Measurements from ENCODE around the gene RGS6. TPM values are rescaled to one million over a fixed set of nuclear protein-coding genes. Genes with fewer than 3 reads are reported as not detected.

Gene RGS6
- total and polyA plus RNA-seq, 2 donors (not counting 1 experiment from before 2014, with no cell fraction given) = not detected

DNA sequence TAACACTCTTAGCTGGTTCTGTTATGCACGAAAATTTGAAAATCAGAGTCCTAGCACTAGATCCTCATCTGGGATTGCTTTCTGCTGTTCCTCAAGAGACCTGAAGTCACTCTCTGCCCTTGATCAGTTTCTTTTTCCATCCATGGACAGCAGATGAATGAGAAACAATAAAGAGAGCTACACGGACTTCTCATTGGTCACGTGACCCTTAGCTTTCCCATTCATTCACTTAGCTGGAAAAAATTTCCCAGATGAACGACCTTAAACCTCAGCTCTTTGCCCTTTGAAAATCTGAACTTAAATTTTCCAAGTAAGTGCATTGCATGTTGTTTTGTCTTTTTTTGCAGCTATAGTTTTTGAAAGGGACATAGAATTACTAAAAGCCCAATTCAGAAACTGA, 27.2 kb upstream of the RGS6 start:
- H3K4me1 ChIP-seq (ENCODE audit: control insufficient read depth, extremely low read depth, insufficient read depth, low read length) = no peaks in the 10 kb centered on the region
- TF ChIP-seq CTCF (conservative IDR thresholded peaks at IDR 0.05 in 1 of 2, IDR thresholded peaks at IDR 0.05 in 1 of 2; ENCODE audit: low read depth in 1 of 2, low read length in 2 of 2) (no peak), EZH2 (IDR thresholded peaks at IDR 0.05; ENCODE audit: low read length, missing control alignments) (no peak)

DNA sequence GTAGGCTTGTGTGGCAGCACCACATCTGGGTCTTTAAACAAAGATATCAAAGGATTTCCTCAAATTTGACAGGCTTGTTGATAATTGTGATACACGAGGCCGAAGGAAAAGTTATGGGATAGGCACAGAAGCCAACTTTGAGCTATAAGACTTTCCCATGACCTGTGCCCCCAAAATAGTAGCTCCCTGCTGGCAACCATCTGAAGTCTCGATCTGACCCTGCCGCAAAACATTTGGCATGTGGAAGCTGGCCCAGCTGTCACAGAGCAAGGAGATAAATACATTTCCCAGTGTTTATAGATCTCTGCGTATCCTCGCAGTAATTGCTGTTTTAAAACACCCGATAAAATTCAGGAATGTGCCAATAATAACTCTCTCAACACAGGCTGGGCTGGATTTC, 26.4 kb upstream of the RGS6 start:
- no peaks in the 10 kb centered on the region for H3K4me1 ChIP-seq (ENCODE audit: control insufficient read depth, extremely low read depth, insufficient read depth, low read length)
- H3K27ac ChIP-seq (ENCODE audit: insufficient read depth, low read length) = no peak overlapping the region
- no peaks in the 10 kb centered on the region for H3K27me3 ChIP-seq (ENCODE audit: control insufficient read depth, insufficient read depth, low read length)
- H3K9me3 ChIP-seq (ENCODE audit: control insufficient read depth, insufficient read depth, low read depth, low read length) = no peaks in the 10 kb centered on the region
- H2AFZ ChIP-seq (ENCODE audit: low read length) = no peak overlapping the region
- no peaks in the 10 kb centered on the region for H3K79me2 ChIP-seq (ENCODE audit: control insufficient read depth, insufficient read depth, low read length)
- DNase-seq (ENCODE audit: low read depth in 2 of 2) = no peak
- H4K20me1 ChIP-seq (ENCODE audit: control insufficient read depth, extremely low read depth, insufficient read depth, low read length) = no peaks in the 10 kb centered on the region
- no peak overlapping the region for H3K4me2 ChIP-seq (ENCODE audit: extremely low read depth, insufficient read depth, low read length)
- no peak for TF ChIP-seq EZH2 (IDR thresholded peaks at IDR 0.05; ENCODE audit: low read length, missing control alignments)
- TF ChIP-seq CTCF (conservative IDR thresholded peaks at IDR 0.05 in 1 of 2, IDR thresholded peaks at IDR 0.05 in 1 of 2; ENCODE audit: low read depth in 1 of 2, low read length in 2 of 2) = no peak
- no peaks in the 10 kb centered on the region for H3K36me3 ChIP-seq (ENCODE audit: control insufficient read depth, insufficient read depth, low read length)
- no peak overlapping the region for H3K9ac ChIP-seq (ENCODE audit: insufficient read depth, low read length)
- H3K4me3 ChIP-seq (replicated peaks in 1 of 4; ENCODE audit: control extremely low read depth in 1 of 4, insufficient read depth in 1 of 4, low read depth in 3 of 4, low read length in 4 of 4) = no peak overlapping the region

More for the DNA sequence above, 27.2 kb upstream of the RGS6 start:
- Histone ChIP-seq H2AFZ (ENCODE audit: low read length) (no peak overlapping the region), H3K9me3 (ENCODE audit: control insufficient read depth, insufficient read depth, low read depth, low read length) (no peaks in the 10 kb centered on the region), H3K9ac (ENCODE audit: insufficient read depth, low read length) (no peak overlapping the region), H3K27me3 (ENCODE audit: control insufficient read depth, insufficient read depth, low read length) (no peaks in the 10 kb centered on the region), H3K4me2 (ENCODE audit: extremely low read depth, insufficient read depth, low read length) (no peak overlapping the region), H4K20me1 (ENCODE audit: control insufficient read depth, extremely low read depth, insufficient read depth, low read length) (no peaks in the 10 kb centered on the region), H3K4me3 (replicated peaks in 1 of 4; ENCODE audit: control extremely low read depth in 1 of 4, insufficient read depth in 1 of 4, low read depth in 3 of 4, low read length in 4 of 4) (no peak overlapping the region), H3K79me2 (ENCODE audit: control insufficient read depth, insufficient read depth, low read length) (no peaks in the 10 kb centered on the region), H3K36me3 (ENCODE audit: control insufficient read depth, insufficient read depth, low read length) (no peaks in the 10 kb centered on the region), H3K27ac (ENCODE audit: insufficient read depth, low read length) (no peak overlapping the region)
- no peak for DNase-seq (ENCODE audit: low read depth in 2 of 2)

DNA sequence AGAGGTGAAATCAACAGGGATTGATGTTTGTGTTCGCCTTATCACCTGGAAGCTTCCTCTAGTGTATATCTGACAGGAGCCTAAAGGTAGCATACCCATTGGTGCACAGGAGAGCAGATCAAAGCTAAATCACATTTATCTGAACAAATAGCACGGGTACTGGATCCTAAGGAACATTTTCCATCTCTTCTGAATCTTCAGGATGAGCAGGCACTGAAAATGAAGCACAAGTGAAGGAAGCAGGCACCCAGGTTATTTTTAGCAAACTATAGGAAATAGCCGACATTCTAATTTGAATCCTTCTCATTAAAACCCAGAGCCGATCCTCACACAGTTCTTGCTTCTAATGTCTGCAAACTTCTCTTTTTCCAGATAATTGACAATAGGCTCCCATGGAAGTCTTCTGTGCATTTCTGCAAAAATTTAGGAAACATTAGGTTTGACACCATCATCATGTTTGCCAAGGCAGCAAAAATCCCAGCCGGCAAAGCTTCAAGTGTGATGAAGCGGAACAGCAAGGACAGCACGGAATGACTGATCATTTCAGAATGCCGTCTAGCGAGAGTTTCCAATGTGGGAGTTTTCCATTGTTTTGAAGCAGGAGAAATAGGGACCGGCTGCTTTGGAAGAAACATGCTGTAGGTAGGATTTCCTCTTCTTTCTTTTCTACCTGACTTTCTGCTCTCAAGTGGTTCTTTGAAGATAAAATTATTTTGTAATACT, 24.3 kb upstream of the RGS6 start:
- H3K4me2 ChIP-seq (ENCODE audit: extremely low read depth, insufficient read depth, low read length) = no peak overlapping the region
- no peak overlapping the region for H3K4me3 ChIP-seq (replicated peaks in 1 of 4; ENCODE audit: control extremely low read depth in 1 of 4, insufficient read depth in 1 of 4, low read depth in 3 of 4, low read length in 4 of 4)
- no peaks in the 10 kb centered on the region for H3K9me3 ChIP-seq (ENCODE audit: control insufficient read depth, insufficient read depth, low read depth, low read length)
- no peak overlapping the region for H3K27ac ChIP-seq (ENCODE audit: insufficient read depth, low read length)
- no peak for DNase-seq (ENCODE audit: low read depth in 2 of 2)
- H3K4me1 ChIP-seq (ENCODE audit: control insufficient read depth, extremely low read depth, insufficient read depth, low read length) = no peaks in the 10 kb centered on the region
- H2AFZ ChIP-seq (ENCODE audit: low read length) = no peak overlapping the region
- H4K20me1 ChIP-seq (ENCODE audit: control insufficient read depth, extremely low read depth, insufficient read depth, low read length) = no peaks in the 10 kb centered on the region
- H3K27me3 ChIP-seq (ENCODE audit: control insufficient read depth, insufficient read depth, low read length) = no peaks in the 10 kb centered on the region
- no peaks in the 10 kb centered on the region for H3K36me3 ChIP-seq (ENCODE audit: control insufficient read depth, insufficient read depth, low read length)
- H3K79me2 ChIP-seq (ENCODE audit: control insufficient read depth, insufficient read depth, low read length) = no peaks in the 10 kb centered on the region
- no peak overlapping the region for H3K9ac ChIP-seq (ENCODE audit: insufficient read depth, low read length)
- TF ChIP-seq EZH2 (IDR thresholded peaks at IDR 0.05; ENCODE audit: low read length, missing control alignments) (no peak), CTCF (conservative IDR thresholded peaks at IDR 0.05 in 1 of 2, IDR thresholded peaks at IDR 0.05 in 1 of 2; ENCODE audit: low read depth in 1 of 2, low read length in 2 of 2) (no peak)

All from fibroblast of lung (primary cell).